Kidney epithelial cell (primary cell): ENCODE measurements around the gene BCL2L13. TPM values are rescaled to one million over a fixed set of nuclear protein-coding genes. Genes with fewer than 3 reads are reported as not detected.
A peak's percentile ranks its signal among the peaks of the same experiment; 100 is the strongest.

Experiments used
- DNase-seq: peaks from one replicate; pipeline ENCODE4 v3.0.0-alpha.2; 2010; ENCODE audit warnings: low read depth
- H3K27me3 ChIP-seq: 2 replicates; pipeline ENCODE4 v1.6.0; 2011; ENCODE audit warnings: low read length; ENCODE audit not compliant: control insufficient read depth, insufficient read depth
- H3K36me3 ChIP-seq: 2 replicates; pipeline ENCODE4 v1.5.1; 2011; ENCODE audit warnings: low read length; ENCODE audit not compliant: control insufficient read depth, insufficient read depth
- H3K4me3 ChIP-seq: 2 replicates; pipeline ENCODE4 v1.5.1; 2011; ENCODE audit warnings: low read depth, mild to moderate bottlenecking, control low read depth, low read length
- total RNA-seq: library from RNA; depleted of rRNA; stranded (reverse); fragments of >200 nt; gene quantifications from 2 replicates; pipeline ENCODE4 v1.2.3, GENCODE V29; 2015
- TF ChIP-seq, protein P1 (sequence below): IDR thresholded peaks from 2 replicates; pipeline ENCODE4 v1.5.1; 2011; ENCODE audit warnings: mild to moderate bottlenecking, moderate library complexity, low read length, control low read depth, inconsistent platforms; ENCODE audit not compliant: insufficient read depth, poor library complexity, severe bottlenecking

BCL2L13 gene, protein sequence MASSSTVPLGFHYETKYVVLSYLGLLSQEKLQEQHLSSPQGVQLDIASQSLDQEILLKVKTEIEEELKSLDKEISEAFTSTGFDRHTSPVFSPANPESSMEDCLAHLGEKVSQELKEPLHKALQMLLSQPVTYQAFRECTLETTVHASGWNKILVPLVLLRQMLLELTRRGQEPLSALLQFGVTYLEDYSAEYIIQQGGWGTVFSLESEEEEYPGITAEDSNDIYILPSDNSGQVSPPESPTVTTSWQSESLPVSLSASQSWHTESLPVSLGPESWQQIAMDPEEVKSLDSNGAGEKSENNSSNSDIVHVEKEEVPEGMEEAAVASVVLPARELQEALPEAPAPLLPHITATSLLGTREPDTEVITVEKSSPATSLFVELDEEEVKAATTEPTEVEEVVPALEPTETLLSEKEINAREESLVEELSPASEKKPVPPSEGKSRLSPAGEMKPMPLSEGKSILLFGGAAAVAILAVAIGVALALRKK
- total RNA-seq: 55.2 and 58.4 TPM in 2 replicates

DNA sequence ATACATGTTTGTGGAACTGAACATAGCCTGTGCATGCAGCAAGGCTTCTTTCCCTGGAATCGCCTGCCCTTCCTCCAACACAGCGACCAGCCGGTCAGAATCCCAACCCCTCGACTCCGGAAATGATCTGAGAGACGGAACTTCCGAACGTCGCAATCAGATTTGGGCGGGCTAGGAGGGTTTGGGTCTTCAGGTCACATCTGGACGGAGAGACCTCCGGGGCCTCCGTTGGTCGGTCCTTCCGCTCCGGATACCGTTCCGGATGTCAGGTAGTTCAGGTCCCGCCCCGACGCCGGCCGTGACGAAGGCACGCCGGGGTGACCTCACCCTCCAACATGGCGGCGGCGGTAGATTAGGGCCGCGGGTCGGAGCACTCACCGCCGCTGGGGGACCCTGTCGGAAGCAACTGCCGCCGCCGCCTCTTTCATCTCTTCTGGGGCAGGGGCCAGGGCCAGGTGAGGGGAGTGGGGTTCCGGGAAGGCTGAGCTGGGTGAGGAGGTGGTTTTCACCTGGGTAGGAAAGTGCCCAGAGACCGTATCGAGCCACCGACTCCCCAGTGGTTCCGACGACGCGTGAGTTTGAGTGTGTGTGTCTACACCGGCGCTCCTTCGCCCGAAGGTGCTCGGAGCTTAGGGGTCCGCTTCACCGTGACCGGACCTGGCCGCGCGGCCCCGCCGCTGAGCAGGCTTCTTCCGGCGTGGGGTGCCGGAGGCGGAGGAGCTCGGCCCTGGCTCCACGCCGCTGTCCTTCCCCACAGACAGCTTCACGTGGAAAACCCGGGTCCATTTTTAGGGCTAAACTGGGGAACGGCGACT, at the start of gene BCL2L13:
Gene BCL2L13 (plus strand): TSS at position 326 of the 815 bp plus-strand sequence. CDS start 16,955 bp downstream, outside the sequence.
- peak; percentile 48 for DNase-seq
- Histone ChIP-seq H3K27me3 (no peaks in the 10 kb centered on the region), H3K4me3 (peak within 1 kb of the TSS; percentile 83), H3K36me3 (no peaks in the 10 kb centered on the region)
- TF ChIP-seq, protein P1, sequence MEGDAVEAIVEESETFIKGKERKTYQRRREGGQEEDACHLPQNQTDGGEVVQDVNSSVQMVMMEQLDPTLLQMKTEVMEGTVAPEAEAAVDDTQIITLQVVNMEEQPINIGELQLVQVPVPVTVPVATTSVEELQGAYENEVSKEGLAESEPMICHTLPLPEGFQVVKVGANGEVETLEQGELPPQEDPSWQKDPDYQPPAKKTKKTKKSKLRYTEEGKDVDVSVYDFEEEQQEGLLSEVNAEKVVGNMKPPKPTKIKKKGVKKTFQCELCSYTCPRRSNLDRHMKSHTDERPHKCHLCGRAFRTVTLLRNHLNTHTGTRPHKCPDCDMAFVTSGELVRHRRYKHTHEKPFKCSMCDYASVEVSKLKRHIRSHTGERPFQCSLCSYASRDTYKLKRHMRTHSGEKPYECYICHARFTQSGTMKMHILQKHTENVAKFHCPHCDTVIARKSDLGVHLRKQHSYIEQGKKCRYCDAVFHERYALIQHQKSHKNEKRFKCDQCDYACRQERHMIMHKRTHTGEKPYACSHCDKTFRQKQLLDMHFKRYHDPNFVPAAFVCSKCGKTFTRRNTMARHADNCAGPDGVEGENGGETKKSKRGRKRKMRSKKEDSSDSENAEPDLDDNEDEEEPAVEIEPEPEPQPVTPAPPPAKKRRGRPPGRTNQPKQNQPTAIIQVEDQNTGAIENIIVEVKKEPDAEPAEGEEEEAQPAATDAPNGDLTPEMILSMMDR: no peak

GRCh38 chr22:17589810-17590375, 48.7 kb upstream of the BCL2L13 start:
- TF ChIP-seq, protein P1: no peak
- H3K4me3 ChIP-seq: no peak overlapping the region
- no peaks in the 10 kb centered on the region for H3K27me3 ChIP-seq
- H3K36me3 ChIP-seq: peaks cover 3% of the 10 kb centered on the region
- no peak for DNase-seq

DNA sequence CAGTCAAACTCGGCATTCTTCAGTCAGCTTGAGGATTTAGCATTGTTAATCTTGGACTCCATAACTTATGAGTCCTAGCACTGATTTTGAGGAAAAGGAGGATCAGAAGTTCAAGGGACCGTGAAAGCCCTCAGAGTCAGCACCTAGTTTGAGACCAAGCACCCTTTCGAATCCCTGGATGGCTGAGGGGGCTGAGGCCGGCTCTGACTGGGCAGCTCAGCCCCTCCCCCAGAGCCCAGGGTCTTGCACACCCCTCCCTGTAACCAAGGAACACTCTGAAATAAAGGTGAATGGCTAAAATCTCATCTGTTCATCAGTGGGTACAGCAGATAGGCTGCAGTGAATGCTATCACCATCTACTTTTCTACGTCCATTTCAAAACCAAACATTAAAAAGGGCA, 48.0 kb upstream of the BCL2L13 start:
- no peak for DNase-seq
- no peak overlapping the region for H3K4me3 ChIP-seq
- no peaks in the 10 kb centered on the region for H3K27me3 ChIP-seq
- TF ChIP-seq, protein P1: no peak
- peaks cover 3% of the 10 kb centered on the region for H3K36me3 ChIP-seq

DNA sequence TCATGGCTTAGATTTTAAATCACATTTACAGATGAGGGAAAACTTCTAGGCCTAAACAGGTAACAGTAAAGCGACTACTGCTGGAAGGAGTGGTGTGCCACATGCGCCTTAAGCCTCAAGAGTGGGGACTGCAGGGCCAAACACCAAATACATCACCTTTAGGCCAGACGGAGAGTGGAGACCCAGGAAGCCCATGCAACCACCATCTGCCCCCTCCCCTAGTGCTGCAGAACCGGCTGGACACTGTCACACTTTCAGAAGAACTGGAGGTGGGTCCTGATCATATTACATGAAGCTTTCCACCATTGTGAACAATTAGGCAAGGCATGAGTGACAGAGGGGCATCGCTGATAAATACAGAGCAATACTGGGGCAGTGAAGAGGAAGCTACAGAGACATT, 46.4 kb upstream of the BCL2L13 start:
- Histone ChIP-seq H3K36me3 (peaks cover 6% of the 10 kb centered on the region), H3K4me3 (no peak overlapping the region), H3K27me3 (no peaks in the 10 kb centered on the region)
- no peak for DNase-seq
- TF ChIP-seq, protein P1: no peak

GRCh38 chr22:17596226-17596625, 42.3 kb upstream of the BCL2L13 start:
- H3K36me3 ChIP-seq: peaks cover 8% of the 10 kb centered on the region

More at GRCh38 chr22:17596226-17596625, 42.3 kb upstream of the BCL2L13 start:
- Histone ChIP-seq H3K27me3 (no peaks in the 10 kb centered on the region), H3K4me3 (no peak overlapping the region)
- no peak for DNase-seq
- TF ChIP-seq, protein P1: no peak
